IMR-90 (cell line): ENCODE results near the gene CEP41. TPM values are rescaled to one million over a fixed set of nuclear protein-coding genes. Genes with fewer than 3 reads are reported as not detected.

Experiments used
- ATAC-seq: fragments of 200-7000 bp; cut with Tn5 transposase; 2 replicates; pipeline ENCODE4 v1.9.1; 2020; ENCODE audit warnings: low read depth, mild to moderate bottlenecking, moderate library complexity
- BruUV-seq: library from RNA; stranded (reverse); fragments of 400-500 nt; replicated peaks from 2 replicates; lab custom pipeline; 2021; lab: Mats Ljungman, UMichigan
- CTCF ChIA-PET: fragments of 300-600 bp; formaldehyde crosslinking; extraction: SDS; loops from one replicate; lab custom pipeline; 2021; ENCODE audit warnings: antibody characterized with exemption; lab: Yijun Ruan, JAX
- POLR2A ChIA-PET: fragments of 300-600 bp; sonication (Branson Sonifier 250); formaldehyde crosslinking; loops from one replicate; lab custom pipeline; 2022; ENCODE audit warnings: antibody characterized with exemption; ENCODE audit not compliant: unreplicated experiment; lab: Charles Lee
- DNase-seq: peaks from one replicate; pipeline ENCODE4 v3.0.0; 2013
- H2AFZ ChIP-seq: replicated peaks from 2 replicates; pipeline ENCODE3; 2013; ENCODE audit warnings: low read length, mild to moderate bottlenecking; ENCODE audit not compliant: poor library complexity
- H2AK5ac ChIP-seq: 2 replicates; pipeline ENCODE4 v1.6.1; 2013; ENCODE audit warnings: low read depth, low read length, inconsistent platforms
- H2AK9ac ChIP-seq: replicated peaks from 2 replicates; pipeline ENCODE3; 2013; ENCODE audit warnings: mild to moderate bottlenecking, low read depth, low read length, moderate library complexity; ENCODE audit not compliant: poor library complexity
- H2BK120ac ChIP-seq: 2 replicates; pipeline ENCODE4 v1.6.1; 2013; ENCODE audit warnings: low read depth, low read length, inconsistent platforms
- H2BK15ac ChIP-seq: 3 replicates; pipeline ENCODE4 v1.6.1; 2013; ENCODE audit warnings: low read depth, low read length, inconsistent platforms
- H2BK20ac ChIP-seq: 2 replicates; pipeline ENCODE4 v1.6.1; 2013; ENCODE audit warnings: low read depth, mild to moderate bottlenecking, inconsistent platforms, low read length, moderate library complexity
- H2BK5ac ChIP-seq: 2 replicates; pipeline ENCODE4 v1.6.1; 2013; ENCODE audit warnings: mild to moderate bottlenecking, low read depth, low read length, inconsistent platforms; ENCODE audit not compliant: poor library complexity, severe bottlenecking
- H3K14ac ChIP-seq: replicated peaks from 2 replicates; pipeline ENCODE4 v1.6.1; 2013; ENCODE audit warnings: low read depth, low read length, inconsistent platforms
- H3K18ac ChIP-seq: 2 replicates; pipeline ENCODE4 v1.6.1; 2013; ENCODE audit warnings: low read depth, low read length, control low read depth
- H3K23ac ChIP-seq: 2 replicates; pipeline ENCODE4 v1.6.1; 2013; ENCODE audit warnings: low read depth, low read length, inconsistent platforms
- H3K27ac ChIP-seq: 2 replicates; pipeline ENCODE4 v1.5.1; 2013; ENCODE audit warnings: mild to moderate bottlenecking, control low read depth, low read length; ENCODE audit not compliant: insufficient read depth
- H3K27me3 ChIP-seq: 2 replicates; pipeline ENCODE4 v1.6.1; 2013; ENCODE audit warnings: low read length; ENCODE audit not compliant: control insufficient read depth, insufficient read depth
- H3K36me3 ChIP-seq: 2 replicates; pipeline ENCODE4 v1.6.1; 2013; ENCODE audit warnings: low read length, mixed read lengths; ENCODE audit not compliant: control insufficient read depth, insufficient read depth
- H3K4ac ChIP-seq: 2 replicates; pipeline ENCODE4 v1.6.1; 2013; ENCODE audit warnings: low read depth, low read length, inconsistent platforms
- H3K4me1 ChIP-seq: 2 replicates; pipeline ENCODE4 v1.6.1; 2013; ENCODE audit warnings: low read length, mixed read lengths; ENCODE audit not compliant: control insufficient read depth, insufficient read depth
- H3K4me2 ChIP-seq: 2 replicates; pipeline ENCODE4 v1.6.1; 2013; ENCODE audit warnings: low read depth, mild to moderate bottlenecking, control low read depth, low read length, moderate library complexity
- H3K4me3 ChIP-seq: 2 replicates; pipeline ENCODE4 v1.5.1; 2013; ENCODE audit warnings: low read depth, mild to moderate bottlenecking, control low read depth, low read length, moderate library complexity; ENCODE audit not compliant: insufficient read depth
- H3K56ac ChIP-seq: 2 replicates; pipeline ENCODE4 v1.6.1; 2013; ENCODE audit warnings: low read length, inconsistent platforms; ENCODE audit not compliant: insufficient read depth; ENCODE audit errors: extremely low read depth
- H3K79me1 ChIP-seq, 2 experiments: 2 replicates each; pipeline ENCODE4 v1.6.1; 2013; ENCODE audit warnings: low read length in 2 of 2, inconsistent platforms in 1 of 2, low read depth in 1 of 2
- H3K9ac ChIP-seq: 2 replicates; pipeline ENCODE4 v1.6.1; 2013; ENCODE audit warnings: low read depth, low read length, control low read depth
- H3K9me1 ChIP-seq: 2 replicates; pipeline ENCODE4 v1.6.1; 2013; ENCODE audit warnings: low read length, inconsistent platforms; ENCODE audit not compliant: insufficient read depth
- H3K9me3 ChIP-seq: 2 replicates; pipeline ENCODE4 v1.6.1; 2013; ENCODE audit warnings: low read length; ENCODE audit not compliant: control insufficient read depth, insufficient read depth
- H4K20me1 ChIP-seq: 2 replicates; pipeline ENCODE4 v1.6.1; 2013; ENCODE audit warnings: low read length, inconsistent platforms; ENCODE audit not compliant: insufficient read depth
- H4K5ac ChIP-seq: 2 replicates; pipeline ENCODE4 v1.6.1; 2013; ENCODE audit warnings: mild to moderate bottlenecking, low read depth, low read length, control low read depth
- H4K8ac ChIP-seq, 2 experiments: 2 replicates each; pipeline ENCODE4 v1.6.1; 2013; ENCODE audit warnings: low read depth in 2 of 2, low read length in 2 of 2, control low read depth in 1 of 2, inconsistent platforms in 1 of 2
- H4K91ac ChIP-seq: 2 replicates; pipeline ENCODE4 v1.6.1; 2013; ENCODE audit warnings: low read depth, low read length, inconsistent platforms; ENCODE audit not compliant: insufficient read depth
- BHLHE40 ChIP-seq: fragments of 150-350 bp; IDR thresholded peaks from 2 replicates; pipeline ENCODE4 v1.6.1; 2016; ENCODE audit warnings: mild to moderate bottlenecking, low read depth, low read length
- CEBPB ChIP-seq: IDR thresholded peaks from 2 replicates; pipeline ENCODE4 v1.6.1; 2012; ENCODE audit warnings: low read depth, low read length, improper control_type of control experiment
- ELK1 ChIP-seq: fragments of 150-350 bp; IDR thresholded peaks from 2 replicates; pipeline ENCODE4 v1.6.1; 2016; ENCODE audit warnings: low read depth, mild to moderate bottlenecking, low read length, moderate library complexity, borderline replicate concordance
- MAZ ChIP-seq: IDR thresholded peaks from 2 replicates; pipeline ENCODE4 v1.6.1; 2012; ENCODE audit warnings: low read depth, mild to moderate bottlenecking, low read length, improper control_type of control experiment, moderate library complexity, borderline replicate concordance
- WGBS, 2 experiments: methylation state at CpG; one replicate each; pipeline versions ENCODE4 v1.1.5 to v1.1.7; 2013; ENCODE audit warnings: missing lambda C conversion rate in 2 of 2; ENCODE audit not compliant: insufficient read length in 1 of 2; ENCODE audit errors: extremely low coverage in 2 of 2; 5-methylcytosine and 5-hydroxymethylcytosine counted together
- dilution Hi-C: fragments of 300-500 bp; cut with HindIII; formaldehyde crosslinking; loops from one replicate; pipeline ENCODE4 v1.14.3; 2018; ENCODE audit warnings: low sequenced_read_pairs; ENCODE audit not compliant: unreplicated experiment
- in situ Hi-C: fragments of 300-500 bp; cut with MboI; formaldehyde crosslinking; loops from 3 replicates; pipeline ENCODE4 v1.14.3; 2019; ENCODE audit warnings: low sequenced_read_pairs, inconsistent platforms, mixed read lengths
- intact Hi-C: fragments of 100-400 bp; cut with micrococcal nuclease; formaldehyde crosslinking; loops from 2 replicates; pipeline ENCODE4 v1.10.0; 2022
- polyA plus RNA-seq, 3 experiments: library from polyadenylated mRNA; depleted of rRNA; stranded (reverse); fragments of >200 nt; gene quantifications; 2 replicates each; pipeline ENCODE4 v1.2.3, GENCODE V29; 2012; ENCODE audit warnings: low replicate concordance in 1 of 3
- total RNA-seq: library from RNA; depleted of rRNA; stranded (reverse); fragments of >200 nt; gene quantifications from 2 replicates; pipeline ENCODE4 v1.2.3, GENCODE V29; 2012

The CEP41 gene
- total and polyA plus RNA-seq, 2 of the 4 experiments (the other 2 are of a cell fraction) = 12.2 to 21.9 TPM

- Histone ChIP-seq H3K9me1 (peaks cover 15% of the 10 kb centered on the region), H3K4ac (peak overlapping the region; percentile 90), H2BK15ac (peak overlapping the region; percentile 55; the same call in 1 of the 3 replicates), H2AK5ac (peak overlapping the region; percentile 88), H3K27me3 (no peaks in the 10 kb centered on the region), H3K56ac (peak overlapping the region; percentile 31; the same call in 1 of the 2 replicates), H3K36me3 (no peaks in the 10 kb centered on the region), H4K91ac (peak overlapping the region; percentile 84), H3K4me1 (peaks cover 13% of the 10 kb centered on the region), H3K27ac (peak overlapping the region; percentile 86), H4K8ac (peak overlapping the region in 1 of 2 experiments; percentile 63; a peak in 2 of 4 replicates), H3K79me1 (peaks cover 6 to 41% of the 10 kb centered on the region in 2 experiments), H2BK20ac (peak overlapping the region; percentile 93), H3K23ac (peak overlapping the region; percentile 81), H2AFZ (peak overlapping the region; percentile 72), H3K14ac (peak overlapping the region; percentile 96), H3K9ac (peak overlapping the region; percentile 54), H3K4me2 (peak overlapping the region; percentile 91), H2BK120ac (peak overlapping the region; percentile 90), H2BK5ac (peak overlapping the region; percentile 69), H2AK9ac (peak overlapping the region; percentile 34), H4K20me1 (no peaks in the 10 kb centered on the region), H3K9me3 (no peaks in the 10 kb centered on the region), H3K18ac (peak overlapping the region; percentile 80), H3K4me3 (peak overlapping the region; percentile 44), H4K5ac (peak overlapping the region; percentile 76)
- POLR2A ChIA-PET = interaction anchor here (0.6 kb wide), 1 partner anchor 56 kb away, joined by 3 read pairs; no protein-coding TSS in a partner anchor
- intact Hi-C loops = loop anchor here (1.0 to 5.0 kb wide), 2 partner anchors 61 to 75 kb away; partner anchors contain the start of gene MEST
- dilution Hi-C loops = no loop called here
- CTCF ChIA-PET = no interaction called here
- no TSS peak for BruUV-seq
- WGBS, 2 experiments = 17% methylated on average over 1 of the region's 5 CpGs; no CpG with 5 or more reads in 1 of the 2 experiments
- DNase-seq (peak; percentile 86), ATAC-seq (peak; percentile 82)
- TF ChIP-seq ELK1 = no peak
- no peak; the same call in 1 of the 2 replicates for TF ChIP-seq CEBPB
- TF ChIP-seq MAZ = no peak
- TF ChIP-seq BHLHE40 = no peak
- in situ Hi-C loops = no loop called here
Measured at GRCh38 chr7:130430841-130431666, 9.8 kb downstream of the CEP41 start.
